Non-pigmented ciliary epithelial cell (primary cell): ENCODE results near the gene ARID5B.

Experiments used
- DNase-seq: peaks from one replicate; pipeline ENCODE4 v3.0.0-alpha.2; 2010; ENCODE audit warnings: low read depth

The ARID5B gene

DNA sequence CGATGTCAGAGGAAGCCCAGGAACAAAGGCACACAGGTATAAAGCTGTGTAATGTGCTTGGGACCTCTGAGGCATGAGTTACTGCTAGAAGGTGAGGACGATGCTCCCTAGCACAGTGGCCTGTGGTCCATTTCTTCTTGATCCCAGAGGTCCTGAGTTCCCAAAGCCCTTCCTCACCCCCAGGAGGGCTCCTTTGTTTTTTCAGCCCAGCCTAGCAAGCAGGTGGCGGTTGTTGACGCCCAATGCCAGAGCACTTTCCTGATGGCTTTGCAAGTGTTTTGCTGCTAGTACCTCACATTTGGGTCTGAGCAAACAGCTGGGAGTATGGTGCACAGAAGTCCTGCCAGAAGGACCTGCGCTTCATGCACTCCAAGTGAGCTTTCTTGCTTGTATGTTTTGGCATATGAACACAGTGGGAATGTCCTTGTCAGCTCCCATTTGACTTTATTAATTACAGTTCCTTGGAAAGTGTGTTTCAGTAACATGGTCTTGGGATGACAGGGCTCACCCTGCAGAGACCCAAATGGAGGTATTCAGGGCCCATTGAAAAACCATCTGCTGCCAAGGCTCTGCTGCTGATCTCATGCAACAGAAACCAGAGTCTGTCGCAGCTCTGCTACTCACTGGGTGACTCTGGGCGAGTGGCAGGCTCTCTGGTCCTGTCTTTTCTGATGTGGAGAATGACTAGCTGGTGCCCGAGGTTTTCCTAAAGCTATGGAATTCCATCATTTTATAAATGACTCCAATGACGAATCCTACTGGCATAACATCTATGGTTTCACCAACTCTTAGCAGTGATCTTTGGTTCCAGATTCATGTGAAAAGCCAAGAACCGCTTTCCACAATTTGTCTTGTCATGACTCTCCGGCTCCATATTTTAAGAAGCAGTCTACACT lies 134.9 kb downstream of the ARID5B start:
- DNase-seq: no peak

DNA sequence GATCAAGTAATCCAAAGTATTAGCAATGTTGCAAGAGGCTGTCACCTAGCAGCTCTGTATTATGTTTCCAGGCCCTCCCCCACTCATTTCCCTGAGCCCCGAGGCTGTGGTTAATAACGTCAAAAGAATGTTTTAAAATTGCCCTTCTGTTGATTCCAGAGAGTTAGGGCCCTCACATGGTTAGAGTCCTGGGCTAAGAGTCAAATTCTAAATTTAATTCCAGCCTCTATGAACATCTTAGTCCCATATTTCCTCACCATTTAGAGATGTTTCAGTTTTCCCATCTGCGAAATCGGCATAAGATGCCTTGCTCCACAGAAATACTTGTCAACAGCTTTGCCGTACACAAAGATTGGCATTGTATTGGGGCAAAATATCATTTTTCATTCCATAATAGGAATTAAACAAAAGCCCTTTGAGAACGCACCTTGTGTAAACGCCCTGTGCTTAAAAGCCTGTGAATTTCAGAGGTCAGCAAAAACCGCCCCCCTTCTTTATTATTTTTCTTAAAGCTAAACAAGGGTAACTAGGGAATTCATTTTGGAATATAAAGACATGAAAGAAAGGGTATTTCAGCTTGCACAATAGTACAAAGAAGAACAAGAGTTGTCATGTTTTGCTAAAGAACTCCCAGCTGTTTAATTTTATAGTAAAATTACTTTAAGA lies 135.8 kb downstream of the ARID5B start:
- DNase-seq: no peak

DNA sequence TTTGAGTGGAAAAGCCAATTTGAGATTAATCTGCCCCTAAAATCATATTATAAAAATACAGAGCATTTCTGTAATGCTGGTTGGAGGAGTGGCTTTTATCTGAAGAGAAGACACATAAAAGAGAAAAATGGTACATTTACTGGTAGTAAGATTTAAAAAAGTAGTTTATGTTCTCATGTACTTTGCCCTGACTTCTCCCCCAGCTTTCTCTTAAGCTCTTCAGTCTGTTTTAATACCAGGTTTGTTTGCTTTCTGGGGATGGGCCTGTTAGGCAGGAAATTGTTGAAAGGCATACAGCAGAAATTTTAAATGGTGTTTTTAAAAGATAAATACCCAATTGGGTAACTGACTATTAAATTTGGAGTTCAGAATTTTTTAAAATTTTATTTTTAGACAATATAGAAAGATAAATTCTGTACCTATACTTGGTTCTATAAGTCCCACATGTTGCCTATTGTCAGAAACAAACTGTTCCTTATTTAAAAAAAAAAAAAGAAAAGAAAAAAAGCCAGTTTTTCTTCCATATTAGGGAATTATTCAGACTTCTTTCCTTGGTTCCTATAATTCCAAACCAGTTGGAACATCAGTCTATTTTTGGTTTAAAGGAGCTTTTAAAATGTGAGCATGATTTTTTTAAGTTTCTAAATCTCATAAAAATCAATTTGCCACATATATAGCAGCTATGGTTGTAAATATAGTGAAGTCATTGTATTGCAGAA lies 136.6 kb downstream of the ARID5B start:
- no peak for DNase-seq

DNA sequence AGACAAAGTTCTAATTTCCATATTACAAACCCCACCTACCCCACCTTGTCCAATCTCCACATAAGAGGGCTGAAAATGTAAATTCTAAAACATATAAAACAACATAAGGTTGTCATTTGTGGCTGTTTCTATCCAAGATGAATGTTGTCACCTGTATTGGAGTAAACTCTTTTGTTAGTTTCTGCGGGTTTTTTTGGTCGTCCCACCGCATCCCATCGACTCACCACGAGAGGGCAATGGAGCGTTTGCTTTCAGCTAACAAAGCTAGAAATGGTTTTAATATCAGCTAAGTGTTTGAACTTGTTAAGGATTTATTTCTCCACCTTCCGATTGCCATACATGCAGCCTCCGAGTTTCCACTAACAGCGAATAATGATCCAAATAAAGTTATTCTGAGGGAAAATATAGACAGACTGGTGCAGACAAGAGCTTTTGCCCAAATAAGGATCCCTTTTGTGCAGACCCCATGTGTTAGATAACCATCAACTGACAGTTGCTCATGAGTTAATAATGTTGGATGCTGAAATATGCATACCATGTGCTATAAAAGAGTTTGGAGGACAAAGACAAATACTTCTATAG lies 137.2 kb downstream of the ARID5B start:
- DNase-seq: no peak

DNA sequence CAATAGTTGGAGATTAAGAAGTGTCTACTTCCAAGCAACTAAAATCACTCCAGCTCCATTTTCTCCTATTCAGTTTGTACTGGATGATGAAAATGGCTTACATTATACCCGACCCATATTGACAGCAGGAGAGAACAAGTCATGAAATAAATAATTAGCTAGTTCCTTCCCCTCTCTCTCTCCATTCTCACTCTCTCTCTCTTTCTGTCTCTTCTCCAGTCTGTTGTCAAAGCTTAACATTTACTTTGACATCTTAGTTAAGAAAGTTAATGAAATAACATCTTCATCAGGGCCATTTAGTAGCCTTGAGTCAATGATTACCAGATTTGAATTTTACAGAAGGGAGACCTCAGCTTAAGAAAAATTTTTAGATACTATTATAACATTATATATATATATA lies 138.5 kb downstream of the ARID5B start:
- DNase-seq: no peak

DNA sequence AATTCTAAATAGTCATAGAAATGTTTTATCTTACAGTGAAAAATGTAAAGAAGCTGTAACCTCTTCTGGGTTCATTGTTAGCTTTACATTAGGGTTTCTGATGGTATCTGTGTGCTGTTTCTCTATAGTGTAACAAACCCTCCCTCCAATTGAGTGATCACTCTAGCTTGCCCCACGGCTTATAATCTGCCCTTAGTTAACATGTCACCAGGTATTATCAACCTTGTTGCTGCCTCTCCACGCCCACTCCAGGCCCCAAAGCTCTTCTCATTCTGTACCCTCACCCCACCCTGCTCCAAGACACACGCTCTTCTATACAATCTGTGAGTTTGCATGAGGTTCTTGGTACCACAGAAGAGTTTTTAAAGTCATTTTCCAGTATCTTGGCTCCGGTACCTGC lies 139.4 kb downstream of the ARID5B start:
- DNase-seq: no peak

DNA sequence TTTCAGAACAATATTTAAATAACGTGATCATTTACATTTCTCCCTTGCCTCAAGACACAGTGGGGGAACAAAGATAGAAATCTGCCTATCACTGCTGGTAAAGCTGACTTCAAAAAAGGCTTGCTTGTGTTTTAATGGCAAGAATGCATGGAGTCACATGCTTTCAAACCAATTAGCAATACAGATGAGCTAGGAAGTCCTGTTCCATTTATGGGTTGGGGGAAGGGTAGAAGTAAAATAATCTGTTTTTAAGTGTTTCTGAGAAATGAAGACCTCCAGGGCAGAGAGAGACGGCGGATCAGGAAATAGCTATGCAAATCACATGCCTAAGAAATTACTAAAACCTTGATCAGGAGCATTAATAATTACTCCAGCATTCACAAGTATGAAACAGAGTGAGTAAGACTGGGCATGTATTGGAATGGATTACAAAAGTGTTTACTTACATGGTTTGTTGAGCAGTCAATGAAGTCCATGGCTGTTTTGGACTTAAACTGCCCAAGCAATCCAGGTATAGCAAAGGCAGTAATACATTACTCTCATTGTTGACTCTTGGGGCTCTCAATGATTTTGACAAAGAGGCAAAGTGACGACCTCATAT lies 142.0 kb downstream of the ARID5B start:
- no peak for DNase-seq

DNA sequence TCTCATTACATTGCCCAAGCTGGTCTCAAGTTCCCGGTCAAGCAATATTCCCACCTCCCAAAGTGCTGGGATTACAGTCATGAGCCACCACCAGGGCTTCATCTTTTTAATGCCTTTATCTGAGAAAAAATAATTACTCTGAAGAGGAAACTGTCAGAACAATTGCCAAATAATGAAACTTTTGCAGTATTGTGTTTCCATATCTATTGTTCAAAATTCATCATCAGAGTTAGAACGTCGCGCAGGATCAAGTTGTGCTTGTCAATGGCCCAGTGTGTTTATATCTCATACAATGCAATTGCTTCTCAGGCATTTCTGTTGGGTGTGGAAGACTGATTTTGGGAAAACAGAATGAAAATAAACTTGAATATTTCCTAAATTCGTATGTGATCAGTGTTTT lies 143.1 kb downstream of the ARID5B start:
- no peak for DNase-seq

DNA sequence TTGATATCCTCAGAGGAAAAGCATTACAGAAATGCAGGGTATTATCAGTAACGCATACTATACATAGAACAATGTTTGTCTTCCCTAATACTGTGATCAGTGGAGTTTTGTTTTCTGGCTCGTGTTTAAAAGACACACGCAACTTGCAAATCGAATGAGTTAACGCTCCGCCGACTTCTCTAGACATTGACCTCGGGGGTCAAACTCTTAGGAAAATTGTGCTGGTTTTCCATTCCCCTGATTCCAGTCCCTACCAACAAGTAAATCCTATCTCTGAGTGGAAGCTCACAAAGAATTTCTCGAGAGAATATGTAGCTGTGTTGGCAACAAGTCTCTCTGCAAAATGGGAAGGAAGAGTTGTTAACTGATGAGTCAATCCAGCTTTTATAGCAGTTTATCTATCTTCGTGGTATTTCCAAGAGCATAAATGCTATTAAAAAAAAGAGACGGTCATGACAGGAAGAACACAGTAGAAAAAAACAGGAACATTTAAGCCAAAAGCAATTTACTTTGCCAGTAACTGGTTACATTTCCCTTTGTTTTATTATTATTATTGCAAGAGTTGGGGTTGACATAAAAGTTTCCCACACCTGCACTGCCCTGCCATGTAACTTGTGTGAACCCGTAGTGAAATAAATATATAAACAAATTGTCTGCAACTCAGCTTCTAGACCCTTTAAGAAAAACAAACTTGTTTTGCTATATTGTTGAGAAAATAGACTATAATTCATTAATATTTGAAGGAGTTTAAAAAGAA lies 144.4 kb downstream of the ARID5B start:
- peak; percentile 88 for DNase-seq

DNA sequence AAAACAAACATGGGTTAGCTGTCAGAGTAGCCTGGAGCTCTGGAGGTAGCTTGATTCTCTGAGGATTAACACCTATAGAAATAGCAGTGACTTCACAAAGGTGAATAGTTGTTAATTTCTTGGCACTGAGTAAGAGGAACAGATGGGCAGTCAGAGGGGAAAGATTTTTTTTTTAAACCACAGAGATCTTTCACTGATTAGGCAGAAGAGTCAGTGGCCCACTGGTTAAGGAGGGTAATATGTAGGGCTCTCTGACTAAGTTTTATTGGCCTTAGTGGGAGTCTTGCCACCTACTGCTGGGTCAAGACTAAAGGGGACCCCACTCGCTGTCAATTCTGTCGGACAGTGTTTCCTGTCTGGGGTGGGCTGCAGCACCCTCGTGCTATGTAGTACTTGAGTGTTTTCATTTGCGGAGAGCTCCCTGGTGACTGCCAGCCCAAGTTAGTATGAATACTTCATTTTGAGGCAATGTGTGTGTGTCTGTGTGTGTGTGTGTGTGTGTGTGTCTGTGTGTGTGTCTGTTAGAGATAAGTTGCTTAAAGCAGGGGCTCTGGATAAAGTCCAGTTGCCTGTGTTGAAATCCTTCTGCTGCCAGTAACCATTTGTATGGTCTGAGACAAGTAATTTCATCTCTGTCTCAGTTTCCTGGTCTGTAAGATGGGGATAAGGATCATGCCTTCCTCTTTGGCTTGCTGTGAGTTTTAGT lies 145.2 kb downstream of the ARID5B start:
- DNase-seq: no peak

DNA sequence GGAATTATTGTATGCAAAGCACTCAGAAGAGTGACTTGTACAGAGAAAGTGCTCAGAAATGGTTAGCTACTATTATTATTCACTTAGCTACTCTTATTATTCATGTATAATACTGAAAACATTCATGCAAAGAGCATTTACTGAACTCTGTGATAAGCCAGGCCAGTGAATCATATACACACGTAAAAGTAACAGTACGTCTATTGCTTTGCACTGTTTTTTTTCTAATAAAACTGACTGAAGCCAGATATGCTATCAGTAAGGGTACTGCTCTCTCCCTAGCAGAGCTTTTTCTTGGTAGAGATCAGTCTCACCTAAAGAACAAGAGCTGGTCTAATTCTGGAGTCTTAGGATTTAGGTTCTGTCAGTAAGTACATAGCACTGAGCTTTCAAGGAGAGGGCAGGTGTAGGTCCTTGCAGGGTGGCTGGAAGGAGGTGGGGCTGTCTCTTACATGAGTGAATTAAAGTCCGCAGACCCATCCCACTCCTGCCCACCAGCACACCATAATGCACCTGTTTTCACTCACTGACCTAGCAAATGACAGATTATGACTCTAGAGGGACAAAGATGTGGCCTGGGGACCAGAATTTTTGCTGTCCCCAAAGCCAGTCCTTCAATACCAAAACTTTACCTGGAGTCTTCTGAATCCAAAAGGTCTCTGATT lies 145.9 kb downstream of the ARID5B start:
- DNase-seq: no peak

DNA sequence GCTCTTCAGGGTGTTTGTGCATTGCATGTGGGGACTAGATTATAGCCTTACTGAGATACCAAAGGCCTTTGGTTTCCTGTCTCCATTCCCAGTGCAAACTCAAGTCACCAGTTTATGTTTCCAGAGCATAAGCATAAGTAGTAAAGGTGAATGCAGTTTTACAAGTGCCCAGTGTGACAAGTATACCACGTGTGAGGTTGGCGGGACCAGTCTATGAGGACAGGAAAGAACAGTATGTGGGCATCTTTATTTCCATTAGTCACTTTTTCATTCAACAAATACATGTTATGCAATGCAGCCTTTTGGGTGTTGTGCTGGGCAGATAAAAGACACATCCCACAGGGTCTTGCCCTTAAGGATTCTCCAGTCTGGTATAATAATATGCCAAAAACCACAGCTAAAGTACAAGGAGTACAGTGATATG lies 146.5 kb downstream of the ARID5B start:
- no peak for DNase-seq

DNA sequence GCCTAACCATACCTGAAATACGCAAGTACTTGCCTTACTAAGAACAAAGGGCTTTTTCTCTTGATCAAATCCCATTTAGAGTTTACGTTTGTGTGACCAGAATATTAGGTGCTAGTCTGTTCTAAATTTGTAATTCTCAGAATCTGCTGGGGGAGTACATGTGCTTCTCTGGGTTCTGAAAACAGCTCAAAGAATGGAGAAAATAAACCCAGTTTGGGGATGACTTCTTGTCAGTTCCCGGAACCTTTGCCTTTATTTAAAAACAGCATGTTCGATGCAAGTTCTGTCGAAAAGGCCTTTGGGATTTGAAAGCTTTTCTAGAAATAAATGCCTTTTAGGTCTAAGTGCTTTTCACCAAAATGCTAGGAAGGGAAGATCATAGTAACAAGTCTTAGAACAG lies 147.0 kb downstream of the ARID5B start:
- DNase-seq: no peak

DNA sequence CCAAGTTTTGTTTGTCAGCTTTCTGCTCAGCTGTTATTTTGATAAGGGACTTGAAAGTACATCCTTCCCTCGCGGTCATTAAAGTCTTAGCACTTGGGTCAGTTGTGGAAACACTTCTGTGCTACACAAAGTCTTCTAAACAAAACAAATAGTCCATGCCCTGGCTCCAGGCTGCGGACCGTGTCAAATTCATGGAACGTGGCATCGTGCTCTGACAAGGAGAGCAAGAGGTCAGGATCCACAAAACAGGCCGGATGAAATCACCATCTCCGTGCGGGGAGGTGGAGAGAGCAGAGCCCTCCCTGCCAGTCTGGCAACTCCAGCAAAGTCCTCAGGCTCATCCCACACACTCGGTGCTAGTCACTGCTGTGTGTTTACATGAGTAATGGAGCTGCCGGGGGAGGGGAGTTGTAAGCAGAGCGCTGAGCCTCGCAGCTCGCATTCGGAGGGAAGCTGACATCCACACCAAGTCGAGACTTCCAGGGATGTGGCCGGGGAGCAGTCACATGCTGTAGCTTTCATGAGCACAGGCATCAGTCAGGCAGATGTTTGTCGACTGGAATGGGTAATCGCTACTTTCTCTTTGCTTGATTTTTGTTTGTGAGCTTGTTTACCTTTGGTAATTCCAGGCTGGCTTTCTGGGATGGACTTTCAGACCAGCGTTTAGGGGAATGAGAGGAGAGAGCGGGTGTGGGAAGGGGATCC lies 147.6 kb downstream of the ARID5B start:
- DNase-seq: peak; percentile 98

DNA sequence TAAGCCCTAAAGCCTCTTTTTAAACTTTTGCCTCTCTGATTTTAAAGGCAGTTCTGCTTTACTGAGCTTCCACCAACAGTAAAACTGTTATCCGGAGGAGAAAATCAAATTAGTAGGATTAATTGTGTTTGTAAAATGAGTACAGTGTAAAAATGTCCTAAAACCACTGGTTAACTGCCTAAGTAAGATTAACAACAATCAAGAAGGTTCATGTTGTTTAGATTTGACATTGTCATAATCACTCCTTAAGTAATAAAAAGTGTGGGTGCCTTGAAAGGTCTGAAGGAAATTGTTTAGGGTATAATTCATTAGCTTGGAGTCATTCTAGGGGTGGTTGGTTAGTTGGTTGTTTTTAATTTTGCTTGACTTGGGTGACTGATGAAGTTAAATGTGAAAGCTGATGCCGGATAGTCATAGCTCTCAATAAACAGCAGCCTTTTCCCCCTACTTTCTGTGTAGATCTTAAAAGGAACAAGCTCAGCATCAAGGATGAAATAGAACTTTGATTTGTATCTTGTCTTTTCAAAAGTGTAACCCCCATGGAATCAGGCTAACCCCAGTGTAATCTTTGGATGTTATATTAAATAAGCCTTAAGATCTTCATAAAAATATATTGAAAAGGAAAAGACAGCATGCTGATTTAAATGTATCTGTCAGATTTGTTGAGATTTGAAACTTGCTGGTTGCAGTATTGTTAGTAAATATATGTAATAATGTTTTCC lies 148.3 kb downstream of the ARID5B start:
- no peak for DNase-seq

DNA sequence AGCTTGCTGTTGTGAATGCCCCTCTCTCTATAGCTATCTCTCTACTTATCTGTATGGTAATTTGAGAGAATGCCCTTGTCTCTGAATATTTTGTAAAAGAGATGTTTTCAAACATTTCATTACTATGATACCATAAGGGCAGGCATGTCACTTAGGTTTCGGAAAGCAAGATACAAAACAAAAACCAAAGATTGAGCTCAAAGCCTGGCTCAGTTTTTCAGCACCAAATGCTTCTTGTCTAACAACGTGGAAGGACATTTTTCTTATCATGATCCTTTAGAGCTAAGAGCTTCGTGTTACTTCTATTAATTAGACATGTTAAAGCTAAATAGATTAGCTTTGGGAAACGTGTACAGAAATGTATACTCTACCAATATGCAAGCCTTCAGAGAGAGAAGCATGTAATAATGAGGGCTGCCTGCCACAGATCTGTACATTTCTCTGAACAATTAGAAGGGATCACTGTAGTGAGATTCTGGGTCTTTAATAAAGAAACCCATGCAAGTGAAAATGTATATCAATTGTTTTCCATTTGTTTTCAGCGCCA lies 148.9 kb downstream of the ARID5B start:
- DNase-seq: no peak

DNA sequence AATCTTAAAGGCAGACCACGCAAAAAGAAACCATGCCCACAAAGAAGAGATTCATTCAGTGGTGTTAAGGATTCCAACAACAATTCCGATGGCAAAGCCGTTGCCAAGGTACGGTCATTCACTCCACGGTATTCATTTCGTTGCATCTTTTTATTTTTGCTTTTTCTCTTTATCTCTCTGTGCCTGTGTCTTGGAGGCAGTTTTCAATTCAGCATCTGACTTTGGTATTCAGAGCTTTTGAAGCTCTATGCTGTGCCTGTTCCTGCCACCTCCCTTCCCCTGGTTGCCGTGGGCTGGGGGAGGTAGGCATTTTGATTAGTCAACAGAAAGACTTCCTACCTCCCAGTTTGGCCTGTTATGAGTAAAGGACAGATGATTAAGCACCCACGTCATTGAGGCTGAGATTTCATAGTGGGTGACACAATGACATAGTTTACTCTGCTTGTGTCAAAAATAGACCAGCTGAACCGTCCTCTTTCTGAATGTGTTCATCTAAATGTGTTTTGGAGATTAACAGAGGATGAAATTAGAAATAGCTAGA lies 149.5 kb downstream of the ARID5B start:
- peak; percentile 90 for DNase-seq

DNA sequence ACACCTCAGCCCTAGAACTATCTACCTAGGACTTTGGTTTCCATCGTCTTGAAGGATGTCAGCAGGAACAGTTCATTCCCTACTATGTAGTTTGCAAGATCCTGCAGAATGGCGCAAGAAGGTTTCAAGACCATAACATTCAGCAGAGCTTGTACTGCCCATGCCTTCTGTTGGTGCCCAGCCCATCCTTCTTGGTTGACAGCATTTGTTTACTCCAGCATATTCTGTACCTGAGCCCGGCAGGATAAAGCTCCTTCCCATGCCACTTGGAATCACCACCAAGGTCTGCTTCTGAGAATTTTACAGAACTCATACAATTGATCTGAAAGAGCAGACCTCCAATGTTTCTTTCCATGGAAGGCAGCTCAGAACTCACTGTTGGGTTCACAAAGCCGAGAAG lies 150.8 kb downstream of the ARID5B start:
- DNase-seq: no peak
